Adrenal gland (tissue), 12 donors: ENCODE measurements around the gene HSPB3. TPM values are rescaled to one million over a fixed set of nuclear protein-coding genes. Genes with fewer than 3 reads are reported as not detected.

Source experiments
- DNase-seq, 7 donors: peaks; one replicate each; pipeline ENCODE4 v3.0.0-alpha.2; 2019 to 2020
- H3K27ac ChIP-seq, 5 donors: fragments of 200-600 bp; sonication (generic) in 4 of 5; 1 replicate in 3 of 5; 2 replicates in 2 of 5; pipeline versions ENCODE4 v1.5.1 to v1.8.0; 2016 to 2020; ENCODE audit warnings: mild to moderate bottlenecking in 1 of 5
- H3K27me3 ChIP-seq: fragments of 200-600 bp; 2 replicates; pipeline ENCODE4 v1.8.0; 2021
- H3K36me3 ChIP-seq, 2 donors: fragments of 200-600 bp; replicated peaks in 1 of 2; 1 replicate in 1 of 2; 2 replicates in 1 of 2; pipeline versions ENCODE4 v1.5.1 to v1.8.0; 2018 to 2022
- H3K4me1 ChIP-seq, 2 donors: fragments of 200-600 bp; replicated peaks in 1 of 2; 1 replicate in 1 of 2; 2 replicates in 1 of 2; pipeline versions ENCODE4 v1.5.1 to v1.8.0; 2018 to 2021
- H3K4me3 ChIP-seq, 4 donors: fragments of 200-600 bp; sonication (generic) in 3 of 4; one replicate each; pipeline ENCODE4 v1.5.1; 2016 to 2018
- H3K9me3 ChIP-seq, 3 donors: fragments of 200-600 bp; sonication (generic) in 1 of 3; replicated peaks in 1 of 3; 1 replicate in 2 of 3; 2 replicates in 1 of 3; pipeline versions ENCODE4 v1.5.1 to v1.8.0; 2016 to 2021
- POLR2A ChIP-seq, 2 donors: fragments of 450-650 bp; IDR thresholded peaks; one replicate each; pipeline ENCODE4 v1.6.1; 2017; ENCODE audit warnings: antibody characterized with exemption in 2 of 2, mild to moderate bottlenecking in 2 of 2, moderate library complexity in 1 of 2
- WGBS, 4 donors: extraction: QIAGEN DNeasy Blood & Tissue Kit in 2 of 4; methylation state at CpG; one replicate each; pipeline versions ENCODE4 v1.1.5 to v1.1.7; 2013 to 2017; 5-methylcytosine and 5-hydroxymethylcytosine counted together
- intact Hi-C, 2 donors: fragments of 100-400 bp; cut with DNase I; formaldehyde crosslinking; loops; one replicate each; pipeline versions ENCODE4 v1.14.1 to v1.15.0; 2022 to 2023
- polyA plus RNA-seq, 3 donors: library from polyadenylated mRNA; stranded (reverse); fragments of 200-250 nt in 2 of 3; fragments of 350-450 nt in 1 of 3; fragmentation: Illumina TruSeq in 1 of 3; extraction: RNeasy Lipid Tissue Mini Kit (QIAGEN cat#74804) in 1 of 3; gene quantifications; one replicate each; pipeline ENCODE4 v1.2.3, GENCODE V29; 2013 to 2014
- total RNA-seq, 9 donors: library from RNA; depleted of rRNA in 4 of 9; stranded (reverse); fragments of >200 nt in 4 of 9; fragments of 120-200 nt in 1 of 9; fragmentation: NEBNext Ultra II Directional in 1 of 9; extraction: Animal tissue kit (Norgen Biotek cat#: 25700) in 1 of 9; gene quantifications; one replicate each; pipeline versions ENCODE4 v1.1.0 to v1.2.4, GENCODE V29; 2013 to 2023
- TF ChIP-seq, protein P1 (sequence below), 6 experiments: fragments of 450-650 bp in 4 of 6; fragments of 200-600 bp in 2 of 6; sonication (generic) in 1 of 6; IDR thresholded peaks; 1 replicate in 5 of 6; 2 replicates in 1 of 6; pipeline versions ENCODE4 v1.5.1 to v1.8.0; 2016 to 2021; ENCODE audit warnings: antibody characterized with exemption in 6 of 6, mild to moderate bottlenecking in 2 of 6, moderate library complexity in 1 of 6
- donor health status: healthy with polysubstance abuse.
- donor health status: Bipolar disorder and iron deficiency.
- donor health status: DM: yes; HTN: yes; CAD: no.
- donor health status: DM: no; HTN: no; CAD: no.
- donor health status: DM: no; HTN: no; CAD: no.
- donor health status: DM: yes; HTN: yes; CAD: no.

Gene HSPB3
- total and polyA plus RNA-seq, 12 donors: 0.28 to 0.64 (median 0.54) TPM; not detected in 9

DNA sequence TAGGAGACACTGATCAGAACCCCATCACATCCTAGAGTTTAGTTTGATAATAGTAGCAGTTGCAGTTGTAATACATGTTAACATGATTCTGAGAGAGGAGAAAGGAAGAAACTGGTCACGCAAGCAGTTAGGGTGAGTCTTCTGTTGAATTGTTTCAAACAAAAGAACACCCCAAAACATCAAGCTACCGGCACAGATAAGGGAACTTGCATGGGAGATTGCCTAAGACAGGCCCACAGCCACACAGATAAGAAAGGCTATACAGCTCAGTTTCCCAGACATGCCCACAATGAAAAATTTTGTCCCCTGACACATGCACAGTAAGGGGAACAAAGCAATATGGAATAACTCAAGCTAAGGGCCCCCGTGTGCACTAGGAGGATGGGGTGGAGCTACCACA, 15.9 kb downstream of the HSPB3 start:
- Histone ChIP-seq H3K36me3 (no peaks in the 10 kb centered on the region), H3K4me1 (peaks cover 8 to 11% of the 10 kb centered on the region in 2 donors), H3K27ac (no peak overlapping the region), H3K4me3 (no peak overlapping the region), H3K9me3 (no peaks in the 10 kb centered on the region), H3K27me3 (no peaks in the 10 kb centered on the region)
- DNase-seq: no peak
- TF ChIP-seq POLR2A (IDR thresholded peaks at IDR 0.05): no peak
- TF ChIP-seq, protein P1, sequence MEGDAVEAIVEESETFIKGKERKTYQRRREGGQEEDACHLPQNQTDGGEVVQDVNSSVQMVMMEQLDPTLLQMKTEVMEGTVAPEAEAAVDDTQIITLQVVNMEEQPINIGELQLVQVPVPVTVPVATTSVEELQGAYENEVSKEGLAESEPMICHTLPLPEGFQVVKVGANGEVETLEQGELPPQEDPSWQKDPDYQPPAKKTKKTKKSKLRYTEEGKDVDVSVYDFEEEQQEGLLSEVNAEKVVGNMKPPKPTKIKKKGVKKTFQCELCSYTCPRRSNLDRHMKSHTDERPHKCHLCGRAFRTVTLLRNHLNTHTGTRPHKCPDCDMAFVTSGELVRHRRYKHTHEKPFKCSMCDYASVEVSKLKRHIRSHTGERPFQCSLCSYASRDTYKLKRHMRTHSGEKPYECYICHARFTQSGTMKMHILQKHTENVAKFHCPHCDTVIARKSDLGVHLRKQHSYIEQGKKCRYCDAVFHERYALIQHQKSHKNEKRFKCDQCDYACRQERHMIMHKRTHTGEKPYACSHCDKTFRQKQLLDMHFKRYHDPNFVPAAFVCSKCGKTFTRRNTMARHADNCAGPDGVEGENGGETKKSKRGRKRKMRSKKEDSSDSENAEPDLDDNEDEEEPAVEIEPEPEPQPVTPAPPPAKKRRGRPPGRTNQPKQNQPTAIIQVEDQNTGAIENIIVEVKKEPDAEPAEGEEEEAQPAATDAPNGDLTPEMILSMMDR (IDR thresholded peaks at IDR 0.05): no peak
- intact Hi-C loops: no loop called here
- 57 to 62% (median 59%) methylated on average over 3 of the region's 3 CpGs for WGBS, 4 donors

GRCh38 chr5:54476682-54477081, 21.2 kb downstream of the HSPB3 start:
- H3K4me3 ChIP-seq: no peak overlapping the region
- no peak for TF ChIP-seq POLR2A (IDR thresholded peaks at IDR 0.05)
- TF ChIP-seq, protein P1 (IDR thresholded peaks at IDR 0.05): no peak
- no peaks in the 10 kb centered on the region for H3K36me3 ChIP-seq
- intact Hi-C loops: no loop called here
- no peak overlapping the region for H3K27ac ChIP-seq
- 65 to 74% (median 68%) methylated on average over 2 of the region's 2 CpGs for WGBS, 4 donors
- DNase-seq: no peak
- H3K4me1 ChIP-seq: no peaks in the 10 kb centered on the region
- H3K27me3 ChIP-seq: no peaks in the 10 kb centered on the region
- H3K9me3 ChIP-seq: no peaks in the 10 kb centered on the region

DNA sequence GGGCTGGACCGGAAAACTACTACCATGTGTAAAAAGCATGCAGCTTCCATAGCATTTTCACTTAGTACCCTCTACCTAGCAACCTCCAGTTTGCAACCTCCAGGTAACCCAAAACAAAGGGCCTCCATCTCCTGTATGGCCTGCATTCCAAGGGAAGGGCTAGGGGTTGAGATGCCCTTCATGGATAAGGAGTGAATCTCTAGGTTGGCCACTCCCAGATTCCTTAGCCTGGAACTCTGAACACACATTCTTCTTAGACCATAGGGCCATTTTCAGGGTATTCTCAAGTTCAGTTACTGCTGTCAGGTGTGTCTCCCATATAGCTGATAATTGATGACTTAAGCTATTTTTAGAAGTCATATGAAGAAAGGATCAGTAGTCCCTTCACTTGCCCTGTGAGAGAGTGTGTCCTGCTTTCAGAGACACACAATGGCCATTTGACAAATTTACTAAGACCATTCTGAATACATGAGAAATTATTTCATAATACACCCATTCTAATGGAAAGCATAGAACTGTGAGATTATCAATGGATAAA, 22.5 kb downstream of the HSPB3 start:
- 89 to 95% (median 93%) methylated on average over 1 of the region's 1 CpG for WGBS, 4 donors
- intact Hi-C loops: no loop called here
- no peak for TF ChIP-seq POLR2A (IDR thresholded peaks at IDR 0.05)
- TF ChIP-seq, protein P1 (IDR thresholded peaks at IDR 0.05): no peak
- Histone ChIP-seq H3K27me3 (no peaks in the 10 kb centered on the region), H3K4me3 (no peak overlapping the region), H3K9me3 (no peaks in the 10 kb centered on the region), H3K4me1 (no peaks in the 10 kb centered on the region), H3K36me3 (no peaks in the 10 kb centered on the region), H3K27ac (no peak overlapping the region)
- no peak for DNase-seq

DNA sequence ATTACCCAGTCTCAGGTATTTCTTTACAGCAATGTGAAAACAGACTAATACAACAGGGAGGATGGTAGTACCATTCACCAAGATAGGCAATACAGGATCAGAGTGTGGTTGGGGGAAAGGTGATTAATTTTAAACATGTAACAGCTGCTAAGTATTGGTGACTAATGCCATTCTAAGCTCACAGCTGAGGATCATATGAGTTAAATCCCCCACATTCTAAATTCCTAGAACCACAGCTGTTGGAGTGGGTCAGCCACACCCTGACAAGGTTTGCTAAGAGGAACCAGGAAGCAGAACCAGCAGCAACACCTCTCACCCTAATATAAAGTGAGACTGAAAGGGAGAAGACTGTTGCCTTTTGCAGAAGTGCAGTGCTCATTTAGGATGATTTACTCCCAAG, 24.8 kb downstream of the HSPB3 start:
- Histone ChIP-seq H3K4me3 (no peak overlapping the region), H3K4me1 (no peaks in the 10 kb centered on the region), H3K9me3 (no peaks in the 10 kb centered on the region), H3K27me3 (no peaks in the 10 kb centered on the region), H3K27ac (no peak overlapping the region), H3K36me3 (no peaks in the 10 kb centered on the region)
- intact Hi-C loops: no loop called here
- TF ChIP-seq POLR2A (IDR thresholded peaks at IDR 0.05): no peak
- TF ChIP-seq, protein P1 (IDR thresholded peaks at IDR 0.05): no peak
- DNase-seq: no peak
